Caco-2 (cell line): Measurements from ENCODE around the gene TTC28. TPM values are rescaled to one million over a fixed set of nuclear protein-coding genes. Genes with fewer than 3 reads are reported as not detected.

Experiments used
- BruUV-seq: library from RNA; stranded (reverse); fragments of 400-500 nt; replicated peaks from 2 replicates; lab custom pipeline; 2021; lab: Mats Ljungman, UMichigan
- CTCF ChIA-PET: fragments of 300-600 bp; sonication (Branson Sonifier 250); formaldehyde crosslinking; loops from one replicate; lab custom pipeline; 2022; ENCODE audit warnings: antibody characterized with exemption; lab: Charles Lee
- POLR2A ChIA-PET: fragments of 300-600 bp; sonication (Branson Sonifier 250); formaldehyde crosslinking; loops from one replicate; lab custom pipeline; 2022; ENCODE audit warnings: antibody characterized with exemption; lab: Charles Lee
- DNase-seq, 2 experiments: peaks; one replicate each; pipeline versions ENCODE4 v3.0.0 to v3.0.0-alpha.2; 2020 to 2022
- H3K27me3 ChIP-seq: replicated peaks from 2 replicates; pipeline ENCODE4 v1.6.0; 2011; ENCODE audit warnings: low read length; ENCODE audit not compliant: control insufficient read depth, insufficient read depth
- H3K36me3 ChIP-seq: 2 replicates; pipeline ENCODE4 v1.5.1; 2011; ENCODE audit warnings: low read length; ENCODE audit not compliant: control insufficient read depth, insufficient read depth
- H3K4me1 ChIP-seq: fragments of 250-450 bp; sonication (Bioruptor Pico); 2 replicates; pipeline ENCODE4 v1.5.1; 2020; ENCODE audit warnings: mild to moderate bottlenecking
- H3K4me3 ChIP-seq: 2 replicates; pipeline ENCODE4 v1.5.1; 2011; ENCODE audit warnings: low read depth, mild to moderate bottlenecking, control low read depth, low read length
- H3K9me3 ChIP-seq: fragments of 250-450 bp; sonication (Bioruptor Pico); 2 replicates; pipeline ENCODE4 v1.5.1; 2020; ENCODE audit warnings: mild to moderate bottlenecking, moderate library complexity
- H3K27ac Mint-ChIP-seq: one replicate; pipeline ENCODE4 v1.8.0; 2022; ENCODE audit warnings: mixed read lengths; ENCODE audit not compliant: unreplicated experiment
- H3K27me3 Mint-ChIP-seq: one replicate; pipeline ENCODE4 v1.8.0; 2022; ENCODE audit warnings: mixed read lengths; ENCODE audit not compliant: insufficient read depth, unreplicated experiment
- H3K36me3 Mint-ChIP-seq: one replicate; pipeline ENCODE4 v1.8.0; 2022; ENCODE audit warnings: mild to moderate bottlenecking, mixed read lengths; ENCODE audit not compliant: insufficient read depth, unreplicated experiment
- H3K4me1 Mint-ChIP-seq: one replicate; pipeline ENCODE4 v1.8.0; 2022; ENCODE audit warnings: low read depth, mixed read lengths; ENCODE audit not compliant: unreplicated experiment
- H3K4me3 Mint-ChIP-seq: one replicate; pipeline ENCODE4 v1.8.0; 2022; ENCODE audit warnings: mild to moderate bottlenecking, moderate library complexity, mixed read lengths; ENCODE audit not compliant: unreplicated experiment
- H3K9me3 Mint-ChIP-seq: one replicate; pipeline ENCODE4 v1.8.0; 2022; ENCODE audit warnings: mixed read lengths; ENCODE audit not compliant: unreplicated experiment
- CTCF ChIP-seq, 2 experiments: fragments of 200-600 bp in 1 of 2; IDR thresholded peaks; 1 replicate in 1 of 2; 2 replicates in 1 of 2; pipeline versions ENCODE4 v1.5.1 to v1.8.0; 2011 to 2022; ENCODE audit warnings: antibody characterized with exemption in 1 of 2, control low read depth in 1 of 2, inconsistent platforms in 1 of 2, low read depth in 1 of 2, low read length in 1 of 2, mild to moderate bottlenecking in 1 of 2, moderate library complexity in 1 of 2; ENCODE audit not compliant: insufficient read depth in 1 of 2, severe bottlenecking in 1 of 2, unreplicated experiment in 1 of 2
- intact Hi-C: fragments of 100-400 bp; cut with micrococcal nuclease; formaldehyde crosslinking; loops from one replicate; pipeline ENCODE4 v1.10.0; 2022; ENCODE audit not compliant: unreplicated experiment
- total RNA-seq: library from RNA; stranded (reverse); gene quantifications from 2 replicates; pipeline ENCODE4 v1.2.3, GENCODE V29; 2022

The TTC28 gene
- total RNA-seq, 1 experiment from 2014 or later, result 12.0 TPM

- H3K9me3 ChIP-seq, result no peaks in the 10 kb centered on the region
- no TSS peak for BruUV-seq
- Mint-ChIP-seq H3K9me3 (no peaks in the 10 kb centered on the region), H3K4me1 (peaks cover 2% of the 10 kb centered on the region), H3K36me3 (no peaks in the 10 kb centered on the region), H3K27ac (no peak overlapping the region), H3K4me3 (no peak overlapping the region), H3K27me3 (no peaks in the 10 kb centered on the region)
- no peaks in the 10 kb centered on the region for H3K4me1 ChIP-seq
- no peak overlapping the region for H3K4me3 ChIP-seq
- no peaks in the 10 kb centered on the region for H3K36me3 ChIP-seq
- intact Hi-C loops, result no loop called here
- ChIA-PET CTCF (no interaction called here), POLR2A (interaction anchor here (0.6 kb wide), 1 partner anchor 316 kb away, joined by 6 read pairs; no protein-coding TSS in a partner anchor)
- no peak for TF ChIP-seq CTCF (IDR thresholded peaks at IDR 0.05; ENCODE audit: insufficient read depth in 1 of 2, low read depth in 1 of 2, low read length in 1 of 2, severe bottlenecking in 1 of 2, unreplicated experiment in 1 of 2)
- no peaks in the 10 kb centered on the region for H3K27me3 ChIP-seq
- no peak for DNase-seq
These were observed 243.7 kb downstream of the TTC28 start for GRCh38 chr22:28435982-28436381.

GRCh38 chr22:28435140-28435768, 244.4 kb downstream of the TTC28 start:
- no TSS peak for BruUV-seq
- ChIA-PET CTCF (no interaction called here), POLR2A (no interaction called here)
- no peaks in the 10 kb centered on the region for H3K9me3 ChIP-seq
- no peak overlapping the region for H3K27ac Mint-ChIP-seq
- 0 out of 2 replicates have a peak, but pooled peaks cover 3% of the 10 kb centered on the region for H3K4me1 ChIP-seq
- intact Hi-C loops, result no loop called here
- no peak for TF ChIP-seq CTCF (IDR thresholded peaks at IDR 0.05; ENCODE audit: insufficient read depth in 1 of 2, low read depth in 1 of 2, low read length in 1 of 2, severe bottlenecking in 1 of 2, unreplicated experiment in 1 of 2)
- H3K36me3 Mint-ChIP-seq, result no peaks in the 10 kb centered on the region
- H3K9me3 Mint-ChIP-seq, result no peaks in the 10 kb centered on the region
- H3K4me3 Mint-ChIP-seq, result no peak overlapping the region
- H3K36me3 ChIP-seq, result no peaks in the 10 kb centered on the region
- H3K4me1 Mint-ChIP-seq, result peaks cover 7% of the 10 kb centered on the region
- no peaks in the 10 kb centered on the region for H3K27me3 Mint-ChIP-seq
- no peak for DNase-seq
- no peak overlapping the region for H3K4me3 ChIP-seq
- no peaks in the 10 kb centered on the region for H3K27me3 ChIP-seq

- Mint-ChIP-seq H3K4me3 (no peak overlapping the region), H3K27ac (no peak overlapping the region), H3K36me3 (no peaks in the 10 kb centered on the region), H3K4me1 (peaks cover 19% of the 10 kb centered on the region), H3K27me3 (no peaks in the 10 kb centered on the region), H3K9me3 (no peaks in the 10 kb centered on the region)
- Histone ChIP-seq H3K4me1 (peaks cover 23% of the 10 kb centered on the region), H3K9me3 (no peaks in the 10 kb centered on the region), H3K36me3 (no peaks in the 10 kb centered on the region), H3K4me3 (no peak overlapping the region), H3K27me3 (no peaks in the 10 kb centered on the region)
- ChIA-PET CTCF (interaction anchor here (0.6 kb wide), 1 partner anchor 34 kb away, joined by 3 read pairs; no protein-coding TSS in a partner anchor), POLR2A (interaction anchor here (0.8 kb wide), 1 partner anchor 204 kb away, joined by 5 read pairs; no protein-coding TSS in a partner anchor)
- no TSS peak for BruUV-seq
- DNase-seq, result no peak
- intact Hi-C loops, result no loop called here
- TF ChIP-seq CTCF (IDR thresholded peaks at IDR 0.05; ENCODE audit: insufficient read depth in 1 of 2, low read depth in 1 of 2, low read length in 1 of 2, severe bottlenecking in 1 of 2, unreplicated experiment in 1 of 2), result no peak
These were observed 249.1 kb downstream of the TTC28 start for GRCh38 chr22:28430466-28431025.
